GM18867 (cell line): ENCODE data around the gene FBXO27.
"Not testable (repeated sequence)": the region's sequence is repeated elsewhere in the genome, so short reads cannot be mapped to it uniquely, and the experiment has no call there.

ENCODE experiments used
- ATAC-seq: cut with Tn5 transposase; IDR thresholded peaks from one replicate; pipeline ENCODE4 v1.9.1; 2021; ENCODE audit warnings: mild to moderate bottlenecking, moderate library complexity; ENCODE audit not compliant: unreplicated experiment

FBXO27 gene

GRCh38 chr19:38989066-38989605, 43.2 kb downstream of the FBXO27 start:
- no peak for ATAC-seq

- not testable (repeated sequence) for ATAC-seq
Measured at GRCh38 chr19:38988627-38989026, 43.7 kb downstream of the FBXO27 start.

- not testable (repeated sequence) for ATAC-seq
Measured at GRCh38 chr19:38987745-38988144, 44.6 kb downstream of the FBXO27 start.

DNA sequence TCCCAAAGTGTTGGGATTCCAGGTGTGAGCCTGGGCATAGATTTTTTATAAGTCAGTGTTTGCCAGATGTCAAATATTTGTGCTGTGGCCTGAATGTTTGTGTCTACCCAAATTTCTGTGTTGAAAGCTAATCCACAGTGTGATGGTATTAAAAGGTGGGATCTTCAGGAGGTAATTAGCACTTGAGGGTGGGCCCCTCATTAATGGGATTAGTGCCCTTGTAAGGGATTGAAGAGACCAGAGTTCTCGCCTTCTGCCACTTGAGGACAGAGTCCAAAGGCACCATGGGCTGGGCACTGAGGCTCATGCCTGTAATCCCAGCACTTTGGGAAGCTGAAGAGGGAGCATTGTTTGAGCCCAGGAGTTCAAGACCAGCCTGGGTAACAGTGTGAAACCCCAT, 47.1 kb downstream of the FBXO27 start:
- no peak for ATAC-seq

DNA sequence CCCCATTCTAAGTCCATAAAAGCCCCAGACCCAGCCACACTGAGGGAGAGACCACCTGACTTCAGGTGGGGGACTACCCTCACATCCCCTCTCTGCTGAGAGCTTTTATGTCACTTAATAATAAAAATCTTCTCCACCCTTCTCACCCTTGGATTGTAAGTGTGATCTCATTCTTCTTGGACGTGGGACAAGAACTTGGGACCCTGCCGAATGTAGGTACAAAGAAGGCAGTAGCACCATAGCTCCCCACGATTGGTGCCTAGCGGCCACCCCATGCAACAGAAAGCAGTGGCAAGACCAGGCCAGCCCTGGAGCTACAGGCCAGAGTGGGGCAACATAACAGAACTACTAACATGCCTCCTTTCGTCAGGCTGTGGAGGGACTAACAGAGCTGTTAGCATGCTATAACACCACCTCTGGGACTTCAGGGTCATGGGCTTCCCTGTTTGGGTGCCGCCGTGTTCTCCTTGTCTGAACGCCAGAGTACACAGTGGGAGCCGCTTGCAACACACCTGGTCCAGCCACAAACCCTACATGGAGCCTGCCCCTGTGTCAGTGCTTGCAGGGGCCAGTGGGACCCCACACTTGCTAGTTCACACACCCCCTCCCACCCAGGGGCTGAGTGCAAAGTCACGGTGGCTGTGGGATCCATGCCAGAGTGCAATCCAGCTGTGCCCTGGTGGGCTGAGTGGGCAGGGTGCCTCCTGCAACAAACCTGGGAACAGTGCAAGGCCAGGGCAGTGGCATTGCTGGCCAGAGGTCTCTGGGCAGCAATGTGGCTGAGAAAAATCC, 51.6 kb downstream of the FBXO27 start:
- no peak for ATAC-seq

DNA sequence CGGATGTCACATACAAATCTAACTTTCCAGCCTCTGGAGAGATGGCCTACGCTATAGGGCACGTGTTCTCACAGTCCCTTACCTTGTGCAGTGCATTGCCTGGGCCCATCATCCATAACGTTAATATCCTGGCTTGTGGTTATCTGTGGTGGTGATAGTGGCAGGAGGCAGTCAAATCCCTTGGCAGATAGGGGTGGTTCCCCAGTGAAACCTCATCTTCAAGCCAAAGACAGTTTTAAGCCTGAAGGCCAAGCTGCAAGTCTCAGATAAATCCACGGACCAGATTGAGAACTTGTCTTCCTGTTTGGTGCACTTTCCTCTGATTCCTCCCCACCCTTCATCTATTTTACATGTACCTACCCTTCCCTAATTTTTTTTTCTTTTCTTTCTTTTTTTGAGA, 52.5 kb downstream of the FBXO27 start:
- ATAC-seq: no peak

DNA sequence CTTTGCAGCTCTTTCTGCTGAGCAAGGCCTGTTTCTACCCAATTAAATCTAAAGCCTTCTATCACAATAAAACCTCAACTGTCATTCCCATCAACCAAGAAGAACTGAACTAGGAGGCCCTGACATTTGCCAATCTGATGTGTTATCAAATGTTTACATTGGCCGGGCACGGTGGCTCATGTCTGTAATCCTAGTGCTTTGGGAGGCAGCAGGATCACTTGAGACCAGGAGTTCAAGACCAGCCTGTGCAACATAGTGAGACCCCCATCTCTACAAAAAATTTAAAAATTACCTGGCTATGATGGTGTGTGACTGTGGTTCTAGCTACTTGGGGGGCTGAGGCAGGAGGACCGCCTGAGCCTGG, 54.0 kb downstream of the FBXO27 start:
- no peak for ATAC-seq

DNA sequence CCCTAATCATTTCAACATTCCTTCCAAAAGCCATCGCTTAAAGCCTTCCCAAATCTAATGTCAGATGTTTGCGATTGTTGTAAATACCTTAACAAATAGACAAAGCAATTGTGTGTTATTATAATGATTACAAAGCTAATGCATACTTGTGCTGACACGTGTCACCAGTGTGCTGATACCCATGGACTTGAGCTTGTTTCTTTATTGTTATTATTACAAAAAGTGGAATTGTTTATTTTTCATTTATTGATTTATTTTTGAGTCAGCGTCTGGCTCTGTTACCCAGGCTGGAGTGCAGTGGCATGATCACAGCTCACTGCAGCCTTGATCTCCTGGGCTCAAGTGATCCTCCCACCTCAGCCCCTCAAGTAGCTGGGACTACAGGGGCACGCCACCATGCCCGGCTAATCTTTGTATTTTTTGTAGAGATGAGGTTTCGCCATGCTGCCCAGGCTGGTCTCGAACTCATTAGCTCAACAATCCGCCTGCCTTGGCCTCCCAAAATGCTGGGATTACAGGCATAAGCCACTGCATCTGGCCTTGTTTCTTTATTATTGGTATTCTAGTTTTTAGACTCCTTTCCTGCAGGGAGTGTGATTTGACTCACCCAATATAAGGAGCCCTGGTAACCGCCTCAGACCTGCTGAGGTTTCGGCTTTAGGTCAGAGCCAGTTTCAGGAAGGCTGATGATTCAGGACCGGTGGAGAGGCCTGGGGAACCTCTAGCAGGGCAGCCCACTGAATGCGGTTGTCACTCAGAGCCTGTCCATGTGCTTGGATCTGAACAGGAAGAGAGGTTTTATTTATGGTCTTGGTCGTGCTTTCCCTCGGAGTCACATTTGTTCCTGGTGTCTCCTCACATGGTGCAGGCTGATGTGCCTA, 54.7 kb downstream of the FBXO27 start:
- peak; percentile 63 for ATAC-seq

DNA sequence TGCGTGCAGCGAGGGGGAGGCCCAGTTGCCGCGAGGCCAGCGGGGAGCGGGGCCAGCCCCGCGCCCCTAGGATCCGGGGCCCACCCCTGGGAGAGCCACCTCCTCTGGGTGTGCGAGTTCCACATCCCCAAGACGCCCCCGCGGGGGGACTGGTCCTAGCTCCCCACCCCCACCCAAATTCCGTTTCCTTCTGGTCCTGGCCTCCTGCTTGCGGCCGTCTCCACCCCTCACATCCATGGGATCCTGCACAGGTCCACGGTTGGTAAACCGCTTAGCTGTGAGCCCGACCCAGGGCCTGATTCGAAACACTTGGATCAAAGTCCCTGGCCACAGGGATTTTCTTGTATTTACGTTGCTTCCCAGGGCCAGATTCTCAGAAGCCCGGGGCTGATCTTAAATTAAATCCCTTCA, 56.5 kb downstream of the FBXO27 start:
- ATAC-seq: no peak

GRCh38 chr19:38975214-38975860, 57.0 kb downstream of the FBXO27 start, which contains the start of gene FBXO17:
Gene FBXO17, minus strand, starts transcription at chr19:38975742. Its CDS starts 25,423 bp downstream, at chr19:38950319.
- no peak for ATAC-seq

DNA sequence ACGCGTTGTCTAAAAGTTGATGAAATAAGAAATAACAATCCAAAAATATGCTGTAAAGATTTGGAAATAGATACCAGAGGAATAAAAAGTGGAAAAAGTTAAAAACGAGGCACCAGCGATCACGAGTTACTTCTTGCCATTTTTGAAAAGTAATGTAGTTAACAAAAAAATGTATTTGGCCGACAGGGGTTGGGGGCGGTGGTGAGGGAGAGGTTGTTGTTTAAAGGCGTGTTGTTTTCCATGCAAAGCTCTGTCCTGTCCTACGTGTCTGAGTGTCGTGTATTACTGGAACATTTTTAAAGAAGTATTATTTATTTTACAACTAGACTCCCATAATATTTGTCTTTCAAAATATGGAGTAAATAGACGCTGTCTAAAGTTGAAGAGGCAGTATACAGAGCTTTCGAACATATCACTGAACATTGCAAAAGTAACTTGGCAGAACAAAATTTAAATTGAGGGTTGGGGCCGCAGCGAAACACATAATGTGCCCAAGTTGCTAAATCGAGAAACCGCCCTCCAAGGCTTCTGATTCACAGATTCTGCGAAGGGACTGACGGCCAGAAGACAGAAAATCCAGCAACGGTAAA, 57.6 kb downstream of the FBXO27 start:
- ATAC-seq: no peak
